SK-N-SH (cell line): ENCODE results near the gene PLEKHD1. TPM values are rescaled to one million over a fixed set of nuclear protein-coding genes. Genes with fewer than 3 reads are reported as not detected.
"Not testable (repeated sequence)": the region's sequence is repeated elsewhere in the genome, so short reads cannot be mapped to it uniquely, and the experiment has no call there.

ENCODE experiments used
- CTCF ChIA-PET: fragments of 300-600, 350-600 bp; formaldehyde crosslinking; extraction: SDS; loops from one replicate; lab custom pipeline; 2021; lab: Yijun Ruan, JAX
- POLR2A ChIA-PET: fragments of 350-600 bp; sonication (Branson Sonifier 250); formaldehyde crosslinking; extraction: SDS; loops from one replicate; lab custom pipeline; 2020; ENCODE audit warnings: antibody characterized with exemption, inconsistent platforms; lab: Yijun Ruan, JAX
- DNase-seq: peaks from one replicate; pipeline ENCODE4 v3.0.0; 2012
- H2AFZ ChIP-seq: fragments of 200-600 bp; sonication (generic); 2 replicates; pipeline ENCODE4 v1.8.1; 2016; ENCODE audit warnings: antibody characterized with exemption, mild to moderate bottlenecking, low read depth
- H3F3A ChIP-seq: fragments of 200-600 bp; sonication (generic); replicated peaks from 2 replicates; pipeline ENCODE3; 2016; ENCODE audit warnings: antibody characterized with exemption, mild to moderate bottlenecking; ENCODE audit not compliant: insufficient read depth
- H3K27ac ChIP-seq, 2 experiments: fragments of 200-500 bp in 1 of 2; fragments of 200-600 bp in 1 of 2; sonication (Bioruptor generic) in 1 of 2; sonication (generic), shearing (Covaris generic) in 1 of 2; 2 replicates each; pipeline versions ENCODE4 v1.5.1 to v1.6.1; 2014 to 2016; ENCODE audit warnings: low read depth in 2 of 2, inconsistent platforms in 1 of 2, low read length in 1 of 2, mild to moderate bottlenecking in 1 of 2, mixed read lengths in 1 of 2
- H3K27me3 ChIP-seq: fragments of 200-600 bp; sonication (generic), shearing (Covaris generic); 2 replicates; pipeline ENCODE4 v1.6.1; 2016; ENCODE audit warnings: mixed run types; ENCODE audit not compliant: insufficient read depth
- H3K36me3 ChIP-seq, 2 experiments: fragments of 200-500 bp in 1 of 2; fragments of 200-600 bp in 1 of 2; sonication (Bioruptor generic) in 1 of 2; sonication (generic) in 1 of 2; replicated peaks in 1 of 2; 2 replicates each; pipeline versions ENCODE3 to v1.5.1; 2014 to 2016; ENCODE audit warnings: low read length in 1 of 2, mild to moderate bottlenecking in 1 of 2; ENCODE audit not compliant: insufficient read depth in 2 of 2, control insufficient read depth in 1 of 2
- H3K4me1 ChIP-seq, 2 experiments: fragments of 200-500 bp in 1 of 2; fragments of 200-600 bp in 1 of 2; sonication (Bioruptor generic) in 1 of 2; sonication (generic), shearing (Covaris generic) in 1 of 2; 2 replicates each; pipeline versions ENCODE4 v1.5.1 to v1.6.1; 2014 to 2016; ENCODE audit warnings: low read depth in 1 of 2, low read length in 1 of 2, mixed run types in 1 of 2; ENCODE audit not compliant: insufficient read depth in 2 of 2, control insufficient read depth in 1 of 2
- H3K4me2 ChIP-seq: fragments of 200-600 bp; sonication (generic), shearing (Covaris generic); 2 replicates; pipeline ENCODE4 v1.6.1; 2017; ENCODE audit warnings: mixed run types
- H3K4me3 ChIP-seq, 2 experiments: fragments of 200-500 bp in 1 of 2; fragments of 200-600 bp in 1 of 2; sonication (Bioruptor generic) in 1 of 2; sonication (generic), shearing (Covaris generic) in 1 of 2; 2 replicates each; pipeline versions ENCODE4 v1.5.1 to v1.8.1; 2014 to 2016; ENCODE audit warnings: low read depth in 2 of 2, inconsistent platforms in 1 of 2, low read length in 1 of 2, mild to moderate bottlenecking in 1 of 2, mixed read lengths in 1 of 2, moderate library complexity in 1 of 2
- H3K79me2 ChIP-seq: fragments of 200-600 bp; sonication (generic); 2 replicates; pipeline ENCODE4 v1.8.1; 2017; ENCODE audit warnings: mild to moderate bottlenecking; ENCODE audit not compliant: insufficient read depth
- H3K9ac ChIP-seq: fragments of 200-600 bp; sonication (generic); 2 replicates; pipeline ENCODE4 v1.6.1; 2017; ENCODE audit warnings: mixed run types
- H3K9me2 ChIP-seq: fragments of 200-600 bp; sonication (generic); 2 replicates; pipeline ENCODE4 v1.6.1; 2017; ENCODE audit warnings: mixed run types
- H3K9me3 ChIP-seq: fragments of 200-600 bp; sonication (generic); 2 replicates; pipeline ENCODE4 v1.6.1; 2017; ENCODE audit warnings: mixed run types, mild to moderate bottlenecking, moderate library complexity
- H4K20me1 ChIP-seq: fragments of 200-600 bp; sonication (generic); 2 replicates; pipeline ENCODE4 v1.6.1; 2017; ENCODE audit warnings: mild to moderate bottlenecking, mixed run types; ENCODE audit not compliant: insufficient read depth
- CHD2 ChIP-seq: fragments of 150-350 bp; IDR thresholded peaks from 2 replicates; pipeline ENCODE4 v1.6.1; 2018; ENCODE audit warnings: low read length; ENCODE audit not compliant: partially characterized antibody
- ELF1 ChIP-seq: IDR thresholded peaks from 2 replicates; pipeline ENCODE4 v1.4.0; 2012
- FOXJ3 ChIP-seq: sonication (generic); formaldehyde crosslinking; IDR thresholded peaks from 2 replicates; pipeline ENCODE4 v1.5.1; 2020; ENCODE audit warnings: mild to moderate bottlenecking, missing genetic modification reagents
- GABPA ChIP-seq: IDR thresholded peaks from 2 replicates; pipeline ENCODE4 v1.4.0; 2012; ENCODE audit warnings: low read depth, mild to moderate bottlenecking
- JUND ChIP-seq: IDR thresholded peaks from 2 replicates; pipeline ENCODE4 v1.4.0; 2012
- MEF2A ChIP-seq: IDR thresholded peaks from 2 replicates; pipeline ENCODE4 v1.4.0; 2012; ENCODE audit warnings: low read depth, borderline replicate concordance
- MXI1 ChIP-seq: IDR thresholded peaks from 2 replicates; pipeline ENCODE4 v1.6.1; 2012; ENCODE audit warnings: mild to moderate bottlenecking, low read depth, low read length, improper control_type of control experiment
- NRF1 ChIP-seq: IDR thresholded peaks from 2 replicates; pipeline ENCODE4 v1.6.1; 2012; ENCODE audit warnings: low read depth, mild to moderate bottlenecking, low read length
- PBX3 ChIP-seq: IDR thresholded peaks from 2 replicates; pipeline ENCODE4; 2012
- POLR2AphosphoS5 ChIP-seq: IDR thresholded peaks from 2 replicates; pipeline ENCODE4 v1.6.1; 2012; ENCODE audit warnings: low read depth, low read length
- RAD21 ChIP-seq: IDR thresholded peaks from 2 replicates; pipeline ENCODE4 v1.6.1; 2012; ENCODE audit warnings: mild to moderate bottlenecking, low read length
- RCOR1 ChIP-seq: fragments of 150-350 bp; IDR thresholded peaks from 2 replicates; pipeline ENCODE4 v1.6.1; 2017; ENCODE audit warnings: antibody characterized with exemption, low read length
- SIN3A ChIP-seq: IDR thresholded peaks from 2 replicates; pipeline ENCODE4 v1.6.1; 2012; ENCODE audit warnings: low read depth, mild to moderate bottlenecking, low read length, moderate library complexity, borderline replicate concordance
- SMC3 ChIP-seq: IDR thresholded peaks from 2 replicates; pipeline ENCODE4 v1.6.1; 2012; ENCODE audit warnings: low read depth, low read length, improper control_type of control experiment
- TCF12 ChIP-seq: IDR thresholded peaks from 2 replicates; pipeline ENCODE4 v1.4.0; 2012
- TEAD4 ChIP-seq: IDR thresholded peaks from 2 replicates; pipeline ENCODE4 v1.4.0; 2012; ENCODE audit warnings: mild to moderate bottlenecking, borderline replicate concordance; ENCODE audit not compliant: insufficient read depth
- YY1 ChIP-seq: IDR thresholded peaks from 2 replicates; pipeline ENCODE4 v1.4.0; 2012; ENCODE audit warnings: low read depth, mild to moderate bottlenecking
- ZBTB33 ChIP-seq: IDR thresholded peaks from 2 replicates; pipeline ENCODE4 v1.4.0; 2012; ENCODE audit warnings: low read depth, borderline replicate concordance
- WGBS: methylation state at CpG from one replicate; pipeline ENCODE4 v1.1.6; 2017; ENCODE audit warnings: low lambda C conversion rate; 5-methylcytosine and 5-hydroxymethylcytosine counted together
- polyA plus RNA-seq, 3 experiments: library from polyadenylated mRNA; depleted of rRNA; stranded (reverse); fragments of >200 nt; gene quantifications; 2 replicates each; pipeline ENCODE4 v1.2.3, GENCODE V29; 2012

PLEKHD1 gene
- polyA plus RNA-seq, 1 of the 3 experiments (the other 2 are of a cell fraction): 0.05 TPM

DNA sequence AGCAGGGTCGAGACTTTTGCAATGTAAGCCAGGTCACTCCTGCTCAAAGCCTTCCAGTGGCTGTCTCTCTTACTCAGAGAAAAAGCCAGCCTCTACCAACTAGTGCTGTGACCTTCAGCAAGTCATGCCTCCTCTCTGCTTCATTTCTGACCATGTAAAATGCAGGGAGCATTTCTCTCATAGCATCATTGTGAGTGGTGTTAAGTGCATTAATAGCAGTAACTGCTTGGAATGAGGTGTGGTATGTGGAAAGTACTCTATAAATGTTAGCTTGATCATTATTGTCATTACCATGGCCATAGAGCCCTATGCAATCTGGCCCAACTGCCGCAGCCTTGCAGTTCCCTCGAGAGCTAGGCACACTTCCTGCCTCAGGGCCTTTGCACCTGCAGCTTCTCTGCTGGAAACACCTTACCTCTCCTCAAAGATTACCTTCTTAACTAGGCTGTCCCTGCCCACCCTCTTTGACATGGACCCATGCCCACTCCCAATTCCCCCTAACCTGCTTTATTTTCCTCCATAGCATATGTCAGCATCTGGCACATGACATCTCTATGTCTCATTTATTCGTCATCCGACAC is 10.9 kb downstream of the PLEKHD1 start:
- ChIA-PET CTCF (interaction anchor here (6.3 kb wide), 1 partner anchor 8 kb away, joined by 40 read pairs; no protein-coding TSS in a partner anchor), POLR2A (no interaction called here)
- Histone ChIP-seq H3K9me2 (no peaks in the 10 kb centered on the region), H3K9ac (no peak overlapping the region), H3K4me2 (no peak overlapping the region), H2AFZ (no peak overlapping the region), H3K79me2 (no peaks in the 10 kb centered on the region), H3K9me3 (no peaks in the 10 kb centered on the region), H3K36me3 (no peaks in the 10 kb centered on the region), H3K4me1 (peaks cover 0 to 15% of the 10 kb centered on the region in 2 experiments; a peak in 1 of 4 replicates), H4K20me1 (no peaks in the 10 kb centered on the region), H3F3A (no peaks in the 10 kb centered on the region), H3K27ac (no peak overlapping the region), H3K27me3 (no peaks in the 10 kb centered on the region), H3K4me3 (no peak overlapping the region)
- DNase-seq: no peak
- no peak for TF ChIP-seq TEAD4
- no peak for TF ChIP-seq CHD2
- TF ChIP-seq SIN3A: no peak
- no peak for TF ChIP-seq MEF2A
- no peak for TF ChIP-seq NRF1
- no peak for TF ChIP-seq RCOR1
- TF ChIP-seq JUND: no peak
- TF ChIP-seq MXI1: no peak
- TF ChIP-seq ELF1: no peak
- no peak for TF ChIP-seq GABPA
- no peak for TF ChIP-seq TCF12
- TF ChIP-seq PBX3: no peak
- no peak for TF ChIP-seq POLR2AphosphoS5
- TF ChIP-seq RAD21: no peak
- no peak for TF ChIP-seq YY1
- no peak for TF ChIP-seq ZBTB33
- TF ChIP-seq FOXJ3: no peak
- TF ChIP-seq SMC3: no peak
- WGBS: 74% methylated on average over 5 of the region's 5 CpGs

DNA sequence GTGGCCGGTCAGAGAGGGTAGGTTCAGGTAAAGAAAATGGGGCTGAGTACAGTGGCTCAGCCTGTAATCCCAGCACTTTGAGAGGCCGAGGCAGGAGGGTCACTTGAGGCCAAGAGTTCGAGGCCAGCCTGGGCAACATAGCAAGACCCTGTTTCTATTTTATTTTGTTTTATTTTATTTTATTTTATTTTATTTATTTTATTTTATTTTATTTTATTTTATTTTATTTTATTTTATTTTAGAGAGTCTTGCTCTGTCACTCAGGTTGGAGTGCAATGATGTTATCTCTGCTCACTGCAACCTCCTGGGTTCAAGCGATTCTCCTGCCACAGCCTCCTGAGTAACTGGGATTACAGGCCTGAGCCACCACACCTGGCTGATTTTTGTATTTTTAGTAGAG is 13.3 kb downstream of the PLEKHD1 start:
- POLR2A ChIA-PET, H3K9ac ChIP-seq, H3F3A ChIP-seq, H3K36me3 ChIP-seq, H3K4me2 ChIP-seq, H3K4me3 ChIP-seq, H3K27ac ChIP-seq, H3K9me2 ChIP-seq, H4K20me1 ChIP-seq, DNase-seq, H3K27me3 ChIP-seq, H3K9me3 ChIP-seq, H3K79me2 ChIP-seq, H2AFZ ChIP-seq: not testable (repeated sequence)
- peaks cover 0 to 36% of the 10 kb centered on the region in 2 experiments; a peak in 1 of 4 replicates for H3K4me1 ChIP-seq
- WGBS: 74% methylated on average over 4 of the region's 4 CpGs
- CTCF ChIA-PET: interaction anchor here (1.1 kb wide), 1 partner anchor 20 kb away, joined by 3 read pairs; no protein-coding TSS in a partner anchor

GRCh38 chr14:69498286-69498685 is 13.8 kb downstream of the PLEKHD1 start:
- POLR2A ChIA-PET: not testable (repeated sequence)

More at GRCh38 chr14:69498286-69498685, 13.8 kb downstream of the PLEKHD1 start:
- not testable (repeated sequence) for H3K9me3 ChIP-seq, H3K4me2 ChIP-seq, H3K9ac ChIP-seq, H3F3A ChIP-seq, H3K27ac ChIP-seq, H2AFZ ChIP-seq, H3K9me2 ChIP-seq, H3K4me3 ChIP-seq, H3K36me3 ChIP-seq, H3K79me2 ChIP-seq, H3K27me3 ChIP-seq, DNase-seq, H4K20me1 ChIP-seq
- WGBS: 71% methylated on average over 4 of the region's 4 CpGs
- H3K4me1 ChIP-seq: peaks cover 0 to 36% of the 10 kb centered on the region in 2 experiments; a peak in 1 of 4 replicates
- CTCF ChIA-PET: interaction anchor here (0.9 to 1.1 kb wide), 2 partner anchors 21 to 391 kb away, joined by 3 read pairs; no protein-coding TSS in a partner anchor
